ENCODE data around the gene DDIT4. TPM values are rescaled to one million over a fixed set of nuclear protein-coding genes. Genes with fewer than 3 reads are reported as not detected.
A peak's percentile ranks its signal among the peaks of the same experiment; 100 is the strongest.

DDIT4 gene
- total and polyA plus RNA-seq, 9 of the 15 experiments (the other 6 are each of a cell fraction or from before 2014, with no cell fraction given), result 8.2 to 675 (median 159) TPM

GRCh38 chr10:72309290-72310240, 35.8 kb downstream of the DDIT4 start (continued):
- TF ChIP-seq, protein P1, sequence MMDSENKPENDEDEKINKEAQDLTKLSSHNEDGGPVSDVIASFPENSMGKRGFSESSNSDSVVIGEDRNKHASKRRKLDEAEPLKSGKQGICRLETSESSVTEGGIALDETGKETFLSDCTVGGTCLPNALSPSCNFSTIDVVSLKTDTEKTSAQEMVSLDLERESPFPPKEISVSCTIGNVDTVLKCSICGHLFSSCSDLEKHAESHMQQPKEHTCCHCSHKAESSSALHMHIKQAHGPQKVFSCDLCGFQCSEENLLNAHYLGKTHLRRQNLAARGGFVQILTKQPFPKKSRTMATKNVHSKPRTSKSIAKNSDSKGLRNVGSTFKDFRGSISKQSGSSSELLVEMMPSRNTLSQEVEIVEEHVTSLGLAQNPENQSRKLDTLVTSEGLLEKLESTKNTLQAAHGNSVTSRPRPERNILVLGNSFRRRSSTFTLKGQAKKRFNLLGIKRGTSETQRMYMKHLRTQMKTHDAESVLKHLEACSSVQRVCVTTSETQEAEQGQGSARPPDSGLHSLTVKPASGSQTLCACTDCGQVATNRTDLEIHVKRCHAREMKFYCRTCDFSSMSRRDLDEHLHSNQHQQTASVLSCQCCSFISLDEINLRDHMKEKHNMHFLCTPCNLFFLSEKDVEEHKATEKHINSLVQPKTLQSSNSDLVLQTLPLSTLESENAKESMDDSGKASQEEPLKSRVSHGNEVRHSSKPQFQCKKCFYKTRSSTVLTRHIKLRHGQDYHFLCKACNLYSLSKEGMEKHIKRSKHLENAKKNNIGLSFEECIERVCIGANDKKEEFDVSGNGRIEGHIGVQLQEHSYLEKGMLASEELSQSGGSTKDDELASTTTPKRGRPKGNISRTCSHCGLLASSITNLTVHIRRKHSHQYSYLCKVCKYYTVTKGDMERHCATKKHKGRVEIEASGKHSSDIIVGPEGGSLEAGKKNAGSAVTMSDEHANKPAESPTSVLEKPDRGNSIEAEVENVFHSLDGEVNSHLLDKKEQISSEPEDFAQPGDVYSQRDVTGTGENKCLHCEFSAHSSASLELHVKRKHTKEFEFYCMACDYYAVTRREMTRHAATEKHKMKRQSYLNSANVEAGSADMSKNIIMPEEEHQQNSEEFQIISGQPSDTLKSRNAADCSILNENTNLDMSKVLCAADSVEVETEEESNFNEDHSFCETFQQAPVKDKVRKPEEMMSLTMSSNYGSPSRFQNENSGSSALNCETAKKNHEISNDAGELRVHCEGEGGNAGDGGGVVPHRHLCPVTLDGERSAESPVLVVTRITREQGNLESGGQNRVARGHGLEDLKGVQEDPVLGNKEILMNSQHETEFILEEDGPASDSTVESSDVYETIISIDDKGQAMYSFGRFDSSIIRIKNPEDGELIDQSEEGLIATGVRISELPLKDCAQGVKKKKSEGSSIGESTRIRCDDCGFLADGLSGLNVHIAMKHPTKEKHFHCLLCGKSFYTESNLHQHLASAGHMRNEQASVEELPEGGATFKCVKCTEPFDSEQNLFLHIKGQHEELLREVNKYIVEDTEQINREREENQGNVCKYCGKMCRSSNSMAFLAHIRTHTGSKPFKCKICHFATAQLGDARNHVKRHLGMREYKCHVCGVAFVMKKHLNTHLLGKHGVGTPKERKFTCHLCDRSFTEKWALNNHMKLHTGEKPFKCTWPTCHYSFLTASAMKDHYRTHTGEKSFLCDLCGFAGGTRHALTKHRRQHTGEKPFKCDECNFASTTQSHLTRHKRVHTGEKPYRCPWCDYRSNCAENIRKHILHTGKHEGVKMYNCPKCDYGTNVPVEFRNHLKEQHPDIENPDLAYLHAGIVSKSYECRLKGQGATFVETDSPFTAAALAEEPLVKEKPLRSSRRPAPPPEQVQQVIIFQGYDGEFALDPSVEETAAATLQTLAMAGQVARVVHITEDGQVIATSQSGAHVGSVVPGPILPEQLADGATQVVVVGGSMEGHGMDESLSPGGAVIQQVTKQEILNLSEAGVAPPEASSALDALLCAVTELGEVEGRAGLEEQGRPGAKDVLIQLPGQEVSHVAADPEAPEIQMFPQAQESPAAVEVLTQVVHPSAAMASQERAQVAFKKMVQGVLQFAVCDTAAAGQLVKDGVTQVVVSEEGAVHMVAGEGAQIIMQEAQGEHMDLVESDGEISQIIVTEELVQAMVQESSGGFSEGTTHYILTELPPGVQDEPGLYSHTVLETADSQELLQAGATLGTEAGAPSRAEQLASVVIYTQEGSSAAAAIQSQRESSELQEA (IDR thresholded peaks at IDR 0.05; ENCODE audit: low read depth), result no peak
- TF ChIP-seq EGR1 (conservative IDR thresholded peaks at IDR 0.05) (no peak; the same call in 1 of the 2 replicates), ZNF277 (CRISPR knock-in tag; IDR thresholded peaks at IDR 0.05; ENCODE audit: borderline replicate concordance) (no peak), ETV1 (tag; conservative IDR thresholded peaks at IDR 0.05; ENCODE audit: low read depth) (no peak), HSF4 (CRISPR knock-in tag; IDR thresholded peaks at IDR 0.05; ENCODE audit: borderline replicate concordance) (no peak), SMAD4 (CRISPR knock-in tag; conservative IDR thresholded peaks at IDR 0.05) (peak; percentile 2; the same call in 1 of the 2 replicates), HEY1 (CRISPR knock-in tag; IDR thresholded peaks at IDR 0.05; ENCODE audit: borderline replicate concordance) (no peak), TCF7L2 (IDR thresholded peaks at IDR 0.05; ENCODE audit: low read depth, low read length) (no peak), TBP (optimal IDR thresholded peaks at IDR 0.05; ENCODE audit: low read depth, low read length) (no peak), LCOR (CRISPR knock-in tag; IDR thresholded peaks at IDR 0.05) (no peak)
- TF ChIP-seq, protein P2, sequence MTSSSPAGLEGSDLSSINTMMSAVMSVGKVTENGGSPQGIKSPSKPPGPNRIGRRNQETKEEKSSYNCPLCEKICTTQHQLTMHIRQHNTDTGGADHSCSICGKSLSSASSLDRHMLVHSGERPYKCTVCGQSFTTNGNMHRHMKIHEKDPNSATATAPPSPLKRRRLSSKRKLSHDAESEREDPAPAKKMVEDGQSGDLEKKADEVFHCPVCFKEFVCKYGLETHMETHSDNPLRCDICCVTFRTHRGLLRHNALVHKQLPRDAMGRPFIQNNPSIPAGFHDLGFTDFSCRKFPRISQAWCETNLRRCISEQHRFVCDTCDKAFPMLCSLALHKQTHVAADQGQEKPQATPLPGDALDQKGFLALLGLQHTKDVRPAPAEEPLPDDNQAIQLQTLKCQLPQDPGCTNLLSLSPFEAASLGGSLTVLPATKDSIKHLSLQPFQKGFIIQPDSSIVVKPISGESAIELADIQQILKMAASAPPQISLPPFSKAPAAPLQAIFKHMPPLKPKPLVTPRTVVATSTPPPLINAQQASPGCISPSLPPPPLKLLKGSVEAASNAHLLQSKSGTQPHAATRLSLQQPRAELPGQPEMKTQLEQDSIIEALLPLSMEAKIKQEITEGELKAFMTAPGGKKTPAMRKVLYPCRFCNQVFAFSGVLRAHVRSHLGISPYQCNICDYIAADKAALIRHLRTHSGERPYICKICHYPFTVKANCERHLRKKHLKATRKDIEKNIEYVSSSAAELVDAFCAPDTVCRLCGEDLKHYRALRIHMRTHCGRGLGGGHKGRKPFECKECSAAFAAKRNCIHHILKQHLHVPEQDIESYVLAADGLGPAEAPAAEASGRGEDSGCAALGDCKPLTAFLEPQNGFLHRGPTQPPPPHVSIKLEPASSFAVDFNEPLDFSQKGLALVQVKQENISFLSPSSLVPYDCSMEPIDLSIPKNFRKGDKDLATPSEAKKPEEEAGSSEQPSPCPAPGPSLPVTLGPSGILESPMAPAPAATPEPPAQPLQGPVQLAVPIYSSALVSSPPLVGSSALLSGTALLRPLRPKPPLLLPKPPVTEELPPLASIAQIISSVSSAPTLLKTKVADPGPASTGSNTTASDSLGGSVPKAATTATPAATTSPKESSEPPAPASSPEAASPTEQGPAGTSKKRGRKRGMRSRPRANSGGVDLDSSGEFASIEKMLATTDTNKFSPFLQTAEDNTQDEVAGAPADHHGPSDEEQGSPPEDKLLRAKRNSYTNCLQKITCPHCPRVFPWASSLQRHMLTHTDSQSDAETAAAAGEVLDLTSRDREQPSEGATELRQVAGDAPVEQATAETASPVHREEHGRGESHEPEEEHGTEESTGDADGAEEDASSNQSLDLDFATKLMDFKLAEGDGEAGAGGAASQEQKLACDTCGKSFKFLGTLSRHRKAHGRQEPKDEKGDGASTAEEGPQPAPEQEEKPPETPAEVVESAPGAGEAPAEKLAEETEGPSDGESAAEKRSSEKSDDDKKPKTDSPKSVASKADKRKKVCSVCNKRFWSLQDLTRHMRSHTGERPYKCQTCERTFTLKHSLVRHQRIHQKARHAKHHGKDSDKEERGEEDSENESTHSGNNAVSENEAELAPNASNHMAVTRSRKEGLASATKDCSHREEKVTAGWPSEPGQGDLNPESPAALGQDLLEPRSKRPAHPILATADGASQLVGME (CRISPR knock-in tag; IDR thresholded peaks at IDR 0.05), result no peak
